Keratinocyte (primary cell): Measurements from ENCODE around the gene ZNF33B.

Experiments used
- EZH2 ChIP-seq: IDR thresholded peaks from one replicate; pipeline ENCODE4 v1.6.1; 2012; ENCODE audit warnings: inconsistent platforms, mild to moderate bottlenecking, low read length, moderate library complexity
- TF ChIP-seq, protein P1 (sequence below), 3 experiments: IDR thresholded peaks in 1 of 3; conservative IDR thresholded peaks in 1 of 3; optimal IDR thresholded peaks in 1 of 3; 2 replicates in 2 of 3; 3 replicates in 1 of 3; pipeline versions ENCODE3 to v1.5.1; 2011; ENCODE audit warnings: low read length in 3 of 3, mild to moderate bottlenecking in 3 of 3, moderate library complexity in 2 of 3, control low read depth in 1 of 3, inconsistent platforms in 1 of 3; ENCODE audit not compliant: insufficient read depth in 2 of 3; ENCODE audit errors: extremely low read depth in 1 of 3

DNA sequence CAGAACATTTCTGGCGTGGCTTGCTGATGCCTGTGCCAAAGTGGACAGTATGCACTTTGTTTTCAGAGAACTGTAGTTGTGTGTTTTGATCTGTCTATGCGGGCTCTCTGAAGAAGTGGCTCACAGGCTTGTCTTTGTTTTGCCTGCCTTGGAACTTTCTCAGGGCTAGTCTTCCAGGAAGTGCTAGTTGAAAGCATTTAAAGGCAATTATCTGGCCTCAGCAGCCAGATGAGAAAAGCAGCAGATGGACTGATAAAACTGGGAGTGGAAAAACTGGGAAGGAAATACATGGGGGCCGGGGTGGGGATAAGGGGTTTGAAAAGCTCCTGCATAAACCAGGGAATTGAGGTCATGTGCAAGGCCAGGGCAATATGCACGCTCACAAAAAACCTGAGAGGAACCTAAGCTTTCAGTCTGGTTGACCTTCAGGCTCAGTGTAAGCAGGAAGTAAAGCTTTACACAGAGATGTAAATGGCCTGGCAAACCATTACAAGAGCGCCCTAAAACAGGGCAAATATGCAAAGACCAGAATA, 94.5 kb downstream of the ZNF33B start:
- TF ChIP-seq, protein P1, sequence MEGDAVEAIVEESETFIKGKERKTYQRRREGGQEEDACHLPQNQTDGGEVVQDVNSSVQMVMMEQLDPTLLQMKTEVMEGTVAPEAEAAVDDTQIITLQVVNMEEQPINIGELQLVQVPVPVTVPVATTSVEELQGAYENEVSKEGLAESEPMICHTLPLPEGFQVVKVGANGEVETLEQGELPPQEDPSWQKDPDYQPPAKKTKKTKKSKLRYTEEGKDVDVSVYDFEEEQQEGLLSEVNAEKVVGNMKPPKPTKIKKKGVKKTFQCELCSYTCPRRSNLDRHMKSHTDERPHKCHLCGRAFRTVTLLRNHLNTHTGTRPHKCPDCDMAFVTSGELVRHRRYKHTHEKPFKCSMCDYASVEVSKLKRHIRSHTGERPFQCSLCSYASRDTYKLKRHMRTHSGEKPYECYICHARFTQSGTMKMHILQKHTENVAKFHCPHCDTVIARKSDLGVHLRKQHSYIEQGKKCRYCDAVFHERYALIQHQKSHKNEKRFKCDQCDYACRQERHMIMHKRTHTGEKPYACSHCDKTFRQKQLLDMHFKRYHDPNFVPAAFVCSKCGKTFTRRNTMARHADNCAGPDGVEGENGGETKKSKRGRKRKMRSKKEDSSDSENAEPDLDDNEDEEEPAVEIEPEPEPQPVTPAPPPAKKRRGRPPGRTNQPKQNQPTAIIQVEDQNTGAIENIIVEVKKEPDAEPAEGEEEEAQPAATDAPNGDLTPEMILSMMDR (optimal IDR thresholded peaks at IDR 0.05 in 1 of 3, IDR thresholded peaks at IDR 0.05 in 1 of 3, conservative IDR thresholded peaks at IDR 0.05 in 1 of 3; ENCODE audit: extremely low read depth in 1 of 3, insufficient read depth in 2 of 3, low read length in 3 of 3), result no peak
- no peak for TF ChIP-seq EZH2
